Stimulated activated CD8-positive, alpha-beta memory T cell treated with anti-CD3 and anti-CD28 coated beads, Interleukin-2, amount 100 ng/mL, for 48 hours (primary cell): ENCODE data around the gene ZNF454.

Source experiments
- DNase-seq, 2 donors: peaks; one replicate each; pipeline ENCODE4 v3.0.0-alpha.2; 2020; ENCODE audit warnings: low read depth in 2 of 2

ZNF454 gene

GRCh38 chr5:178993236-178993765, 52.3 kb downstream of the ZNF454 start:
- DNase-seq, result no peak

DNA sequence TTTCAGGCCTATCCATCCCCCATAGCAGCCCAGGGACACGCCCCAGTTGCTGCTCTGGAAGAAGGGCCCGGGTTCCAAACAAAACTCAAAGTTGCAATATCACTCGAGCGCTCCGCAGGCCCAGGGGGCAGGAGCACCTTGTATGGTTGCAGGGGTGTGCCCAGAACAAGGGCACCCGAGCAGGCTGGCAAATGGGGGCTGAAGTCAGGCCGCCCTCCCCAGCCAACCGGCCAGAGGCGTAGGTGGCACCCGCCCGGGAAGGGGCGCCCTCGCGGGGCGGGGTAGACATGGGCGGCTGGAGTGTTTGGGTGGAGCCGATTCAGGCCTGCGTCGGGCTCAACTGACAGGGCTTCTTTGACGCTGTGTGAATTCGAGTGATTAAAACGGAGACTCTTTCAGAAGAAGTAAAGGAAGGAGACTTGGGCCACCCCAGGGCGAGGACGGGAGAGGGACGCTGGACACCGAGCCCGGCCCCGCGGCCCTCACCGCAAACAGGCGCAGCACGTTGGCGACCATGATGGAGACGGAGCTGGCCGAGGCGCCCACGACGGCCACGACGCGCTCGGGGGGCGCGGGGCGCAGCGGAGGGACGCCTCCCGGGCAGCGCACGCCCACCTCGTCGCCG, 53.1 kb downstream of the ZNF454 start:
- no peak for DNase-seq

GRCh38 chr5:178994580-178995340, 53.8 kb downstream of the ZNF454 start, which contains the start of gene GRM6:
Gene GRM6 (minus strand): TSS chr5:178995320. CDS start chr5:178994944, 376 bp downstream.
- DNase-seq, result no peak

- DNase-seq, result no peak
Observed at GRCh38 chr5:178995341-178995690, 54.3 kb downstream of the ZNF454 start.

DNA sequence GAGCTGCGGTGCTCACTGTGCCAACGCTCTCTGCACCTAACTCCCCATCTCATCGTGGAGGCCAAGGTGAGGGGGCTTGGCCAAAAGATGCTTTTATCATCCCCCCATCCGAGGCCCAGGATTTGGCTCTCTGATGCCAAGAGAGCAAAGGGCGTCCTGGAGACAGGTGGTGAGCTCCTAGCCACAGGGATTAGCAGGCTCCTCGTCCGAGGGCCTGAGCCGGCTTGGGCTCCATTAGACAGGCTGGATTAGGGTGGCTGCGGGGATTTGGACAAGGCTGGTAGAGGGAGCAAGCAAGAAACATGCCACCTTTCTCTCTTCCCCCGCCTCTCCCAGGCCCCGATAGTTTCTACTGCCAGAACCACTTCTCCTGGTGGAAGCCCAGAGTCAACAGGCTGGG, 55.2 kb downstream of the ZNF454 start:
- no peak for DNase-seq

DNA sequence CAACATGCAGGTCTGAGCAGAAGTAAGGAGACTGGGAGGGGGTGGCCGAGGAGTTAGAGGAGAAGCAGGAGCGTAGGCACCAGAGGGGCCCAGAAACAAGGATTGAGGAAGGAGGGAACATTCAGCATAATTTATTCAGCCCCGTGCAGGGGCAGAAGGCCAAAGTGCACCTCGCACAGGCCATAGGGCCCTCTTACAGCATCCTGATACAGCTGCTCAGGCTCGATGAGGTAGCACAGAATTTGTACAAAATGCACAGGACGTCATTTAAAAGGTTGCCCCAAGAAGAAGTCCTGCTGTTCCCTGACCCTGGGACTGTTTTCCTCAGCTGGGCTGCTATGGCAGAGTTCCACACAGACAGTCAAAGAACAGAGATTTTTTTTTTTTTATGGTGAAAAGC, 56.2 kb downstream of the ZNF454 start:
- DNase-seq, result no peak

DNA sequence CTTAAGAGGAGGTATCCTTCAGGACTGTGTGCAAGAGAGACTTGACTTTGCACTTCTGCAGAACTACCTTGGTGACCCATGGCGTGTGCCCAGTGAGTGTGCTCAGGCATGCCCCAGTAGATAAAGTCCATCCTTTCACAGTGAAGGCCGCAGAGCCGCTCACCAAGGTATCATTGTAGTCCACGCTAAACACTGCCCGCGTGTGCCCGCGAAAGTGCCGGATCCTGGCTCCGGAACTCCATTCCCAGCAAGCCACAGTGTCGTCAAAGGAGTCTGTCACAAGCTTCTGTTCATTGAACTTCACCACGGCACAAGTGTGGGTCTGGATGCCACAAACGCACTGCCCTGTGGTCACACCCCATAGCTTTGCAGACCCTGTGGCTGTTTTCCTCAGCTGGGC, 57.4 kb downstream of the ZNF454 start:
- no peak for DNase-seq

DNA sequence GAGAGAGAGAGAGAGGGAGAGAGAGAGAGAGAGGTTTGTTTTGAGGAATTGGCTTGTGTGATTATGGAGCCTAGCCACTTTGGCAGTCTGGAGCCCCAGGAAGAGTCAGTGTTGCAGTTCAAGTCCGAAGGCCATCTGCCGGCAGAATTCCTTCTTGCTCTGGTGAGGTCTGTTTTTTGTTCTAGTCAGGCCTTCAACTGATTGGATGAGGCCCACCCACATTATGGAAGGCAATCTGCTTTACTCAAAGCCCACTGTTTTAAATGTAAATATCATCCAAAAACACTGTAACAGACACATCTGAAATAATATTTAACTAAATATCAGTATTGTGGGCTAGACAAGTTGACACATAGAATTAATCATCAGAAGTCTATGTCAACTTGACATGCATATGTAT, 65.6 kb downstream of the ZNF454 start:
- no peak for DNase-seq

DNA sequence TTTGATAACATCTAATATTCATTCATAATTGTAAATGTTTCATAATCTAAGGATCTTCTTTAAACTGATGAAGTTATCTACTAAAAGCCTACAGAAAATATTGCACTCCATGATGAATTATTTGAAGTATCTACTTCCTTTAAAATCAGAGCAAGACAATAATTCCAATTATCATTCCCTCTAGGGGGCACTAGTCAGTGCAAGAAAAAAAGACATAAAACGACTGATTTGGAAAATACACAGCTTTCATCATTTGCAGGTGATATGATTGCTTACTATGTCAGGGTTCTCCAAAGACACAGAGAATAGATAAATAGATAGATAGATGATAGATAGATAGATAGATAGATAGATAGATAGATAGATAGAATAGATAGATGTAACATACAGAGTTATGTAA, 67.7 kb downstream of the ZNF454 start:
- DNase-seq, result no peak
